HG03103 (cell line): ENCODE data around the gene PARD6G.
"Not testable (repeated sequence)": the region's sequence is repeated elsewhere in the genome, so short reads cannot be mapped to it uniquely, and the experiment has no call there.

Experiments used
- ATAC-seq: cut with Tn5 transposase; IDR thresholded peaks from one replicate; pipeline ENCODE4 v1.9.1; 2021; ENCODE audit warnings: low read depth; ENCODE audit not compliant: unreplicated experiment

The PARD6G gene, protein sequence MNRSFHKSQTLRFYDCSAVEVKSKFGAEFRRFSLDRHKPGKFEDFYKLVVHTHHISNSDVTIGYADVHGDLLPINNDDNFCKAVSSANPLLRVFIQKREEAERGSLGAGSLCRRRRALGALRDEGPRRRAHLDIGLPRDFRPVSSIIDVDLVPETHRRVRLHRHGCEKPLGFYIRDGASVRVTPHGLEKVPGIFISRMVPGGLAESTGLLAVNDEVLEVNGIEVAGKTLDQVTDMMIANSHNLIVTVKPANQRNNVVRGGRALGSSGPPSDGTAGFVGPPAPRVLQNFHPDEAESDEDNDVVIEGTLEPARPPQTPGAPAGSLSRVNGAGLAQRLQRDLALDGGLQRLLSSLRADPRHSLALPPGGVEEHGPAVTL

DNA sequence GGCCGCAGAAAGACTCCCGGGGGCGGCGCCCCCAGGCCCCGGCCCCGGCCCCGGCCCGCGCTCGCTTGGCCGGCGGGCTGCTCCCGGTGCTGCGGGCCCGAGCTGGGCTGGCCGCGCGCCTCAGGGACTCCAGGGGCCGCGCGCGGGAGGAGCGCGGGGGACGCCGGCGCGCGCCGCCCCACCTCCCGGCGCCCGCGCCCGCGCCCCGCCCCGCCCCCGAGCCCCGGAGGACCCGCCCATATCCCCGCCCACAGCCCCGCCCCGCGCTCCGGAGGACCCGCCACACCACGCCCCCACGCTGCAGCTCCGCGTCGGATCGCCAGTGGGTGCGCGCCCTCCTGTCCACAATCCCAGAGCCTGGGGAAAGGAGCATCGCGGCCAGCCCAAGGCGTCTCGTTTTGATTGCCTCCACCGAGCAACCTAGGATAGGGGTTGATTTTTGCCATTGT is at the start of gene PARD6G:
TSS of gene PARD6G (minus strand) at position 122 of the 449 bp plus-strand sequence. CDS start 166 bp downstream, outside the sequence.
- peak; percentile 63 for ATAC-seq

DNA sequence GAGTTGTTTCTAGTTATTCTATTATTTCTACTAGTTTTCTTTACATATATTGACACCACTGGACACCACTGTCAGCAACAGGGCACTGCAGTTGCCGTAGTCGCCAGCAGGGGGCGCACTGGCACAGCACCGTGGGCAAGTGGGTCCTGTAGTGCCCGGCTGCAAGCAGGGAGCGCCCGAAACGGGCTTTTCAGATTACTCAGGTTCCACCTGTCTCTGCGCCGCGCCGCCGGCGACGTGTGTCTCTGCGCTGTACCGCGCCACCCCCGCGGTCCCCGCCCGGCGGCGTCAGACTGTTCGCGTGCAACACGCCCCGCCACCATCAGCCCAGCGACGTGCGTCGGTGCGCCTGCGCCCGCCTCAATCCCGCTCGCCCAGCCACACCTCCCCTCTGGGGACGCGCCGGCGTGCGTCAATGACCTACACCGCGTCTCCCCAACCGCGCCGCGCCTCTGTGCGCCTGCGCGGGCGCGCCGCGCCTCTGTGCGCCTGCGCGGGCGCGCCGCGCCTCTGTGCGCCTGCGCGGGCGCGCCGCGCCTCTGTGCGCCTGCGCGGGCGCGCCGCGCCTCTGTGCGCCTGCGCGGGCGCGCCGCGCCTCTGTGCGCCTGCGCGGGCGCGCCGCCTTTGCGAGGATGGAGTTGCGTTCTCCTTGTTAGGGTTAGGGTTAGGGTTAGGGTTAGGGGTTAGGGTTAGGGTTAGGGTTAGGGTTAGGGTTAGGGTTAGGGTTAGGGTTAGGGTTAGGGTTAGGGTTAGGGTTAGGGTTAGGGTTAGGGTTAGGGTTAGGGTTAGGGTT is 15.1 kb upstream of the PARD6G start:
- ATAC-seq, result not testable (repeated sequence)

DNA sequence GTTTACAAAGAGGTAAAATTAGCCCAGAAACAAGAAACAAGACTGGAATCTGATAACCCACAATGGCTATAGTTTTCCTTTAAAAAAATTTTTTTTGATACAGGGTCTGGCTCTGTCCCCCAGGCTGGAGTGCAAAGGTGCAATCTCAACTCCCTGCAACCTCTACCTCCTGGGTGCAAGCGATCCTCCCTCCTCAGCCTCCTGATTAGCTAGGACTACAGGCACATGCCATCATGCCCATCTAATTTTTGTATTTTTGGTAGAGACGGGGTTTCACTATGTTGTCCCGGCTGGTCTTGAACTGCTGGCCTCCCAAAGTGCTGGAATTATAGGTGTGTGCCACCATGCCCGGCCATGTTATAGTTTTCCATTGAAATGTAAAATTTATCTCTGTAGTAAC is 12.3 kb upstream of the PARD6G start:
- ATAC-seq, result no peak

DNA sequence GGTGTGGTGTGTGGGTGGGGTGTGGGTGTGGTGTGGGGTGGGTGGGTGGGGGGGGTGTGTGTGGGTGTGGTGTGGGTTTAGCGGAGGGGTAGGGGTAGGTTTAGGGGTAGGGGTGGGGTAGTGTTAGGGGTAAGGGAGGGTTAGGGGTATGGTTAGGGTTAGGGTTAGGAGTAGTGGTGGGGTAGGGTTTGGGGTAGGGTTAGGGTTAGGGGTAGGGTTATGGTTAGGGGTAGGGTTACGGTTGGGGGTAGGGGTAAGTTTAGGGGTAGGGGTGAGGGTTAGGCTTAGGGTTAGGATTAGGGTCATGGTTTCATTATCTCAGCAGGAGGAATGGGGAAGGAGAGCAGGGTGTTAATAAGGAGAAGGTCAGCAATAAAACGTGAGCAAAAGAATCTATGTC is 11.3 kb upstream of the PARD6G start:
- ATAC-seq, result no peak

DNA sequence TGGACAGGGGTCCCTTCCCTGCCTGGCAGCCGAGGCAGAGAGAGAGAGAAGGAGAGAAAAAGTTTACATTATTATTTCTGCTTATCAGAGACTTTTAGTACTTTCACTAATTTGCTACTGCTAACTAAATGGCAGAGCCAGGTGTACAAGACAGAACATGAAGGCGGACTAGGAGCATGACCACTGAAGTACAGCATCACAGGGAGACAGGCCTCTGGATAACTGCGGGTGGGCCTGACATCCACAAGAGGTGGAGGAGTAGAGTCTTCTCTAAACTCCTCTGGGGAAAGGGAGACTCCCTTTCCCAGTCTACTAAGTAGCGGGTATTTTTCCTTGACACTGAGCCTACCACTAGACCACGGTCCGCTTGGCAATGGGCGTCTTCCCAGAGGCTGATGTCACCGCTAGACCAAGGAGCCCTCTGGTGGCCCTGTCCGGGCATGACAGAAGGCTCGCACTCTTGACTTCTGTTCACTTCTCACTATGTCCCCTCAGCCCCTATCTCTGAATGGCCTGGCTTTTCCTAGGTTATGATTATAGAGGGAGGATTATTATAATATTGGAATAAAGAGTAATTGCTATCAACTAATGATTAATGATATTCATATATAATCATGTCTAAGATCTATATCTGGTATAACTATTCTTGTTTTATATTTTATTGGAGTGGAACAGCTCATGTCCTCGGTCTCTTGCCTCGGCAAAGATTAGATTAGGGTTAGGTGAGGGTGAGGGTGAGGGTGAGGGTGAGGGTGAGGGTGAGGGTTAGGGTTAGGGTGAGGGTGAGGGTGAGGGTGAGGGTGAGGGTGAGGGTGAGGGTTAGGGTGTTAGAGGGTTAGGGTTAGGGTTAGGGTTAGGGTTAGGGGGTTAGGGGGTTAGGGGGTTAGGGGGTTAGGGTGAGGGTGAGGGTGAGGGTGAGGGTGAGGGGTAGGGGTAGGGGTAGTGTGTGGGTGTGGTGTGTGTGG is 10.5 kb upstream of the PARD6G start:
- ATAC-seq, result not testable (repeated sequence)

DNA sequence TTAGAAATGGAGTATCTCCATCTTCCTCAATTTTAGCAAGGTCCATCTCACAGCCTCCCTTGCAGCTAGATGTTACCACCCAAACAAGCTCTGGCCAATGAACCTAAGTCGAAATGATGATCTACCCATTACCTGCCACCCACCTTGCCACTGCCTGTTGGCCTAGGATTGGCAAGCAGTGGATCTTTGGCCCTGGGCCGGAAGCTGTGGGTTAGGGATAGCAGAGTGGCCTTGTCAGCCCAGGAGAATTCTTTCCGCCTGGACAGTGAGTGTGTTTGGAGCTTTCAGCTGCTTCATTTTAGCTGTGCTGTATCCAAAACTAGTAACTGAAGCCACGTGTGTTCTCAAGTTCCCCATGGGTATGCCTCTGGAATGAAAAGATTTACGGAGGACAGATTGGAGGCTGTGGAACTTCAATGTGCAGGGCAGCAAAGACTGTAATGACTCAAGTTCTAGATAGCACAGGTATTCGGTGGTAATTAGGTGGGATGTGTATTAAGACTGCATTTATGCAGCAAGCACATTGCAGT is 7.7 kb upstream of the PARD6G start:
- no peak for ATAC-seq

DNA sequence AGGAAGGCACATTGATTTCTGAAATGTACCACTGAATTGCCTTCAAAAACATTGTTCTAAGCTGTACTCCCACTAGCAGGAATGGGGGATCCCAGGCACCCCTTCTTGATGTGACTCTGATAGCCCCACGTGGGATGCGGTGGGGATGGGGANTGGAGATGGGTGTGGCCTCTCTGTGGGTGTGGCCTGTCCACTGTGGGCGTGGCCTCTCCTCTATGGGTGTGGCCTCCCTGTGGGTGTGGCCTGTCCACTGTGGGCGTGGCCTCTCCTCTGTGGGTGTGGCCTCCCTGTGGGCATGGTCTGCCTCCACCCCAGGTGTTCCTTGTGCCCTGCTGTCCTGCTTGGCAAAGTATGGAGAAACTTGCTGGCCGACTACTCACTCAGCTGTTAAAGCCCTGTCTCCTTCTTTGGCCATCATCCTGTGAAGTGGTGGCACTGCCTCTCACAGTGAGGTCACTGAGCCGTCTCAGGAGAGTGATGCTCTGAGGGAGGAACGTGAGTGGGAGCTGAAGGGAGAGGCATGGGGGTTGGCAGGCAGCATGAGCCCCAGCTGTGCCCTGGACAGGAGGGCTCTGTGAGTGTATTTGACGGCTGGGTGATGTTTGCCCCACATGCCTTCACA is 6.7 kb upstream of the PARD6G start:
- no peak for ATAC-seq

DNA sequence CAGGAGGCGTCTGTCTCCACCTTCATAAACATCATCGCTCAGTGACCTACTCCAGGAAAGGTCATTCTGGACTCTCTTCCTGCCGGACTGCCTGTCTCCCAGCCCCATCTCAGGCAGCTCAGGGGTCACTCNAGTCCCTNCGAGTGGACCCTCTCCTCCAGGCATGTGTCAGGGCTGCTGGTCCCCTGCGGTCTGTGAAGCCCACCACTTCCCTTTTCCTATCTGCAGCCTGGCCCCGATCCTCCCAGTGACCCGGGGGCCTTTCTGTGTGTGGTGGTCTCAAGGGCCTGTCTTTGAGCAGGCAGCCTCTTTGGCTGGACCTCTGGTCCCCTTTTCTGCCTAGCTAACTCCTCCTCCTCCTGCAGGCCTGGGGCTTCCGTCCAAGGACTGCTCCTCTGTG is 5.9 kb upstream of the PARD6G start:
- no peak for ATAC-seq

DNA sequence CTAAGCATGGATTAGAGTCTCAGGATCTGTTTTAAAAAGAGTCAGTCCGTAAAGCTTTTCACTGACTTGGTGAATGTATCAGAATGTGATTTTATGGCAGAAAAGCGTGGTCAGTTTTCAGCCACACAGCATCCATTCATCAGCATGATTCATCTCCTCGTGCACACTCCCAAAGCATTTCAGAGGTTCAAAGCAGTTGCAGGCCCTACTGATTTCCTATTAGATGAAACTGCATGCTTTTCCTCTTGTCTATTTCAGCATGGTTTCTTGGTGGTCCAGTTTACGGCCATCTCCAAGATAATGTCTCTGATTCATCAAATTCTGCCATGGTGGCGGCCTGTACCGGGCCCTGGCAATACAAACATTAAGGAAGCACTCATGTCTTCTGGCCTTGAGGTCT is 4.8 kb upstream of the PARD6G start:
- ATAC-seq, result no peak

DNA sequence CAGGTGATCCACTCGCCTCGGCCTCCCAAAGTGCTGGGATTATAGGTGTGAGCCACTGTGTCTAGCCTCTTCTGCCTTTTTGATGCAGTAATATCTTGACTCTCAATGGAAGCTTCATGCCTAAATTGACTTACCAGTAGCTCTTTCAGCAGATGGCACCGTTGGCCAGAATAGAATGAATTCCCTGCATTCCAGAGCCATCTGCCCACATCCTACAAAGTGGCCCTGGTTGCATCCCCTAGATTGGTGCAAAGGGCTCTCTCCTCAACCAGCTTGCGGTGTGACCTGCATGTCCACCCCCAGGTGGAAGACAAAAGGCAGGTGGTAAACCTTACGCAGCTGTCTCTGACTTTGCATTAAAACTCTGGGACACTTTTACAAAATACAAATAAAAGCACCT is 4.4 kb upstream of the PARD6G start:
- no peak for ATAC-seq

DNA sequence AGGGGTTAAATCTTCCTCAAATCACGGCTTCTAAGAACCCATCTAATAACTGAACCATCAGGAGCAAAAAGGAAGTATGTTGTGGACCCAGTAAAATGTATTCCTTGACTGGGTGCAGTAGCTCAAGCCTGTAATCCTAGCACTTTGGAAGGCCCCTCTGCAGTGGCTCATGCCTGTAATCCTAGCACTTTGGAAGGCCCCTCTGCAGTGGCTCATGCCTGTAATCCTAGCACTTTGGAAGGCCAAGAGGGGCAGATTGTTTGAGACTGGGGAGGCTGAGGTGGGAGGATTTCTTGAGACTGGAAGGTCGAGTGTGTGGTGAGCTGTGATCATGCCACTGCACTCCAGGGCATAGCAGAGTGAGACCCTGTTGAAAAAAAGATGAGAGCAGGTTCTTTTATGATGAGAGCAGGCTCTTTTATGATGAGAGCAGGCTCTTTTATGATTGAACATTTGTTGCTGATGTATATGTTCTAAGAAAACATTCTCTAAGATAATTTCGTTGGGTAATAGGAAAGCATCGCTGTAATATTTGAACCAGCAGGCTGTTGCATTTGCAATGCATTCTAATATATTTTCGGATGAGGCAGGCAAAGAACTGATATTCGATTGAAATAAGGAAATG is 3.5 kb upstream of the PARD6G start:
- ATAC-seq, result no peak

DNA sequence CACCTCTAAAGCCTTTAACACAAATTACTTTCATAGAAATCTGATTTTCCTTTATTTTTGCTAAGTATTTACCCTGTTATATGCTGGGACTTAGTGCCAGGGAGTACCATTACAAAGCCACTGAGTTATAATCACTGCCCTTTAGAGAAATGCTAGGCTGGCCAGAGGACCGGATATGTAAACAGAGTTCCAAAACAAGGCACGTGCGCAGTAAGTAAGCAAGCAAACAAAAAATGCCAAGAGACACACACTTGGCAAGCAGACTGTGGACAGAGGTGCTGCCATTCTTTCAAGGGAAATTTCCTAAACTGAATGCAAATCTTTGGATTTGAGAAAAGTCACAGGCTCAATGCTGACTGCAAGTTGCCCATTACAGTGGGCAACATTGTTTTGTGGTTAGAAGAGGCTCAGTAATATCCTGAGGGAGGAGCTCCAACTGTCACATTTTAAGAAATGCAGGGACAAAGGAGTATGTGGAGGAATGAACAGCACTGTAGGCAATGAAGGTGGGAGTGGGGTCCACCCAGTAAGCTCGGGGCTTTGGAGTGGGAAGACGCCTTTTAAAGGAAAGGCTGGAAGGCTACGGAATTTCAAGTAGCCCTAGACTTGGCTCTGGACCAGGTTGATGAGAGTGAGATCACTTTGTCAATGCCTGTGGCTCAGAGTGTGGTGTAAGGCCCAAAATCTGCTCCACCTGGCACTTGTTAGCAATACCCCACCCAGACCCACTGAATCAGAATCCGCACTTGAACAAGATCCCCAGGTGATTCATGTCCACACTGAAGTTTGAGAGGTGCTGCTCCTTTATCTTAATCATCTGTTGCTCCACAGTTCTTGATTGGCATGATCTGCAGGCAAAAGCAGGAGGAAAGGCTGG is 2.1 kb upstream of the PARD6G start:
- no peak for ATAC-seq

DNA sequence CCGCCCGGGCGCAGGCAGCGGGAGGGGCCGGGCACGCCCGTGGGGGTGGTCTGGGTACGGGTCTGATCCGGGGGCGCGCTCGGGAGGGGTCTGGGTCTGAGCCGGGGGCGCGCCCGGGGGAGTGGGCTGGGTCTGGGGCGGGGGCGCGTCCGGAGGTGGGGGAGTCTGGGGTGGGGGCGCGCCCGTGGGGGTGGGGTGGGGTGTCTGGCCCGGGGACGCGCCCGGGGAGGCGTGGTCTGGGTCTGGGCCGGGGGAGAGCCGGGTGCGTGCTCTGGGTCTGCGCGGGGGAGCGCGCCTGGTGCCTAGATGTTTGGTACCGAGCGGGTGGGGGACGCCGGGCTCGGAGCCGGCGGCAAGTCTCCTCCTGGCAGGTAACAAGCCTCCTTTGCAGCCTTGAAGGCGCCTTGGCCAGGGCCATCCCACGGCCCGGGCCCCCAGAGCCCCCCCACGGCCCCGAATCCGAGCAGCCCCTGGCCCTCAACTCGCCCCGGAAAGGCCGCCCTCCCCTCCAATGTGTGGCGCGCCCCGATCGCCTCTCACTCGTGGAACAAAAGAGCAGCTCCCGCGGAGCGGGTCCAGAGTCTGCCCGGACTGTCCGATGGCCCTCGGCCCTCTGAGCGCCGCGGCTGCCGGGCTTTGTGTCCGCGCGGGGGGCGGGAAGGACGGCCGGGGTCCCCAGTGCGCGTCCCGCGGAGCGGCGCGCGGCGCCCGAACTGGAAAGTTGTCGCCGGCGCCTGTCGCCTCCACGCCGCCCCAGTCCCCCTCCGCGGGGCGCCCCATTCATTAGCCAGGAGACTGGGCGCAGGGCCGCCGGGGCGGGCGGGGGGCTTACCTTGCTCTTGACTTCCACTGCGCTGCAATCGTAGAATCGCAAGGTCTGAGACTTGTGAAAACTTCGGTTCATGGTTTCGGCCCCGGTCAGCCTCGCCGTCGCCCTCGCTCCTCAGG is 595 bp downstream of the PARD6G start:
- ATAC-seq, result peak; percentile 23

DNA sequence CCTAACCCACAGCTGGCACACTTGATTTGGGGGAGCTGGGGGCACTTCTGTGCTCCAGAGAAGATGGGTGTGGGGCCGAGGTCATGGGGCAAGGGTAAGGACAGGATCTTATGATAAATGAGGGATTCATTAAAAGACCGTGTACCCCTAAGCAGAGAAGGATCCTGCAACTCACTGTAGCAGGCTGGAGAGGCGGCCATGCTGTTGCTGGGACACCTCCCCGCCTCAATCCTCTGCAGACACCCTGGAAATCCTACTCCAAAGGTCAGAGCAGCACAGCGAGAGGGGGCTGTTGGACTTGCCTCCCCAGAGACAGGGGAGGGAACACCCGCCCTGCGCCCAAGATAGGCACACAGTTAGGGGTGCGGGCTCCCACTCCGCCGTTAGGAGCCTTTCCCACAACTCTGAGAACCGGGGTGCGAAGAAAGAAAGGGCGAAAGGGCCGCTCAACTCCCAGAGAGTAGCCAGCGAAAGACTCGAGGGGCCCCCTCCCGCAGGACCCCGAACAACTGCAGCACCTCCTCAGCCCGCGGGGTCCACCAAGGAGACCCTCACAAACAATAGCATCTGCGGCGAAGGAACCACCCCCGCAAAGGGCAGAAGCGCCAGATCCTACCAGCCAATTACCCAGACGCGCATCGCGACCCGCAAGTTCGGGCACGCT is 1.4 kb downstream of the PARD6G start:
- ATAC-seq, result no peak

DNA sequence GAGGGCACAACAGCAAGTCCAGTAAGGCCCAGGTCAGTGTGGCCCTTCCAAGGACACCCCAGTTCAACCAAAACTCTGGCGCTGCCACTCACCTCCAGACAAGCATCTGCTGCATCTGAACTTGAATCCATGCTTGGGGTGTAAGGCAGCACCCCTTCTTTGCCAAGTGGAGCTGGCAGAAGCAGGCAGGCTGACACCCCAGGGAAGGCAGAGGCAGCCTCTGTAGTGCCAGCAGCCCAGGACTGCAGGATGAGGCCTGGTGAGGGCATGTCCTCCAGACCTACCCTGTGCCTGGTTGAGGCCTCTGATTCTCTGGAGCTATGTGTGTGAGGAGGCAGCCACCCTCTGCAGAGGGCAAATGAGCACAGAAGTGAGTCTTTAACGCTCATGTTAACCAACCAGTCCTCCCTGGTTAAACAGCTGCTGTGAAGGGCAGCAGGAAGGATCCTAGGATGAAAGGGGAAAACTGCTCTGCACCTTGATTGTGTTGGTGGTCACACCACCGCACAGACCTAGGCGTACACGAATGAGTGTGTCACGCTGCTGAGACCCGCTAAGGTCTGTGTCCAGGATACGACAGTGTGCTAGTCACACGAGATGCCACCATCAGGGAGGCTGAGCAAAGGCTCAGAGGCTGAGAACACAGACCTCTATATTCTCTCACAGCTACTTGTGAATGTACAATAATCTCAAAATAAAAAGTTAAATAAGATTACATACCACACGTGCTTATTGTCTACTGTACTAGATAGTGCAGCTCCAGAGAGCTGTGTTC is 2.2 kb downstream of the PARD6G start:
- ATAC-seq, result no peak

DNA sequence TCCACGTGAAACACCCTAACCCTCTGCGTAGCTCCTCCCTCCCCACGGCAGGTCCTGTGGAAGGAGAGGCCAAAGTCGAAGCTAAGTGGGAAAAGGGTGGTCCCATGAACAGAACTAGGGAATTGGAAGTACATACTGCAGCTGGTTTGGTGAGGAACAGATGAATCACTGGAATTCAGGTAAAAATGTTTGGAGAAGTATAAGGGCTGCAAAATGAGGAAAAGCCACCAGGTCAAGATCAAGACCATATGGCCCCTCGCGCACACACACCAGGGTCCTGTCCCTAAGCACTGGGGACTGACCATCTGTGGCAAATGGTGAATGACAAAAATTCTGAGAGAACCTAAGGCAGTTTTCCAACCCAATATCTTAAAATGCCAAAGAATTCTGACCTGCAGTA is 3.1 kb downstream of the PARD6G start:
- ATAC-seq, result no peak
